SK-N-MC (cell line): Measurements from ENCODE around the gene SOBP.

ENCODE experiments used
- DNase-seq: peaks from one replicate; pipeline ENCODE4 v3.0.0-alpha.2; 2011; ENCODE audit warnings: low read depth, low spot score
- H3K27ac ChIP-seq: fragments of 200-600 bp; sonication (generic); 2 replicates; pipeline ENCODE4 v1.5.1; 2016; ENCODE audit warnings: mixed run types
- H3K36me3 ChIP-seq: fragments of 200-600 bp; sonication (generic); 2 replicates; pipeline ENCODE4 v1.6.1; 2017; ENCODE audit warnings: antibody characterized with exemption, low read length, mixed read lengths; ENCODE audit not compliant: insufficient read depth
- H3K4me3 ChIP-seq: fragments of 200-600 bp; sonication (generic); 2 replicates; pipeline ENCODE4 v1.5.1; 2016
- H3K9ac ChIP-seq: fragments of 200-600 bp; sonication (generic); 2 replicates; pipeline ENCODE4 v1.8.0; 2017; ENCODE audit warnings: mixed run types, mixed read lengths; ENCODE audit not compliant: insufficient read length
- H3K9me3 ChIP-seq: fragments of 200-600 bp; sonication (generic); 2 replicates; pipeline ENCODE4 v1.6.1; 2017; ENCODE audit warnings: low read depth, mild to moderate bottlenecking, antibody characterized with exemption, low read length, moderate library complexity, mixed read lengths
- EZH2 ChIP-seq: fragments of 200-600 bp; sonication (generic); IDR thresholded peaks from one replicate; pipeline ENCODE4 v1.6.1; 2017; ENCODE audit warnings: antibody characterized with exemption
- FOXP2 ChIP-seq: optimal IDR thresholded peaks from 2 replicates; pipeline ENCODE3; 2011; ENCODE audit warnings: mild to moderate bottlenecking, moderate library complexity; ENCODE audit not compliant: insufficient read depth; ENCODE audit errors: extremely low read length, control extremely low read depth
- POLR2AphosphoS5 ChIP-seq: IDR thresholded peaks from 2 replicates; pipeline ENCODE4 v1.6.1; 2012; ENCODE audit warnings: mild to moderate bottlenecking, low read depth, low read length, borderline replicate concordance

The SOBP gene

GRCh38 chr6:107699697-107700325 lies 209.9 kb downstream of the SOBP start:
- no peak for DNase-seq
- H3K9ac ChIP-seq: no peak overlapping the region
- H3K27ac ChIP-seq: no peak overlapping the region
- no peak for TF ChIP-seq FOXP2
- no peak for TF ChIP-seq POLR2AphosphoS5
- no peak for TF ChIP-seq EZH2
- no peaks in the 10 kb centered on the region for H3K9me3 ChIP-seq
- H3K4me3 ChIP-seq: no peak overlapping the region
- no peaks in the 10 kb centered on the region for H3K36me3 ChIP-seq

- no peak for DNase-seq
- Histone ChIP-seq H3K27ac (no peak overlapping the region), H3K9ac (no peak overlapping the region), H3K36me3 (no peaks in the 10 kb centered on the region), H3K4me3 (no peak overlapping the region), H3K9me3 (no peaks in the 10 kb centered on the region)
- no peak for TF ChIP-seq FOXP2
- no peak for TF ChIP-seq EZH2
- no peak for TF ChIP-seq POLR2AphosphoS5
Measured at GRCh38 chr6:107703606-107704005, 213.7 kb downstream of the SOBP start.

- DNase-seq: peak; percentile 44
- H3K36me3 ChIP-seq: no peaks in the 10 kb centered on the region
- H3K9ac ChIP-seq: no peak overlapping the region
- no peak for TF ChIP-seq FOXP2
- no peak for TF ChIP-seq POLR2AphosphoS5
- TF ChIP-seq EZH2: no peak
- H3K27ac ChIP-seq: no peak overlapping the region
- no peaks in the 10 kb centered on the region for H3K9me3 ChIP-seq
- peak overlapping the region; percentile 29; the same call in 1 of the 2 replicates for H3K4me3 ChIP-seq
Measured at GRCh38 chr6:107704347-107705013, 214.6 kb downstream of the SOBP start.

GRCh38 chr6:107706516-107707115 lies 216.7 kb downstream of the SOBP start:
- TF ChIP-seq POLR2AphosphoS5 (no peak), EZH2 (no peak), FOXP2 (no peak)
- H3K4me3 ChIP-seq: no peak overlapping the region
- H3K9ac ChIP-seq: no peak overlapping the region
- DNase-seq: no peak
- H3K9me3 ChIP-seq: no peaks in the 10 kb centered on the region
- H3K27ac ChIP-seq: no peak overlapping the region
- H3K36me3 ChIP-seq: no peaks in the 10 kb centered on the region

GRCh38 chr6:107707346-107708275 lies 217.7 kb downstream of the SOBP start:
- no peak for DNase-seq
- H3K9ac ChIP-seq: no peak overlapping the region
- TF ChIP-seq POLR2AphosphoS5 (no peak), FOXP2 (no peak), EZH2 (no peak)
- H3K9me3 ChIP-seq: no peaks in the 10 kb centered on the region
- no peak overlapping the region for H3K4me3 ChIP-seq
- no peaks in the 10 kb centered on the region for H3K36me3 ChIP-seq
- no peak overlapping the region for H3K27ac ChIP-seq

- no peak overlapping the region for H3K4me3 ChIP-seq
- TF ChIP-seq FOXP2 (no peak), EZH2 (no peak), POLR2AphosphoS5 (no peak)
- DNase-seq: no peak
- H3K27ac ChIP-seq: no peak overlapping the region
- H3K9me3 ChIP-seq: no peaks in the 10 kb centered on the region
- H3K36me3 ChIP-seq: no peaks in the 10 kb centered on the region
- no peak overlapping the region for H3K9ac ChIP-seq
Measured at GRCh38 chr6:107708435-107708834, 218.5 kb downstream of the SOBP start.

GRCh38 chr6:107709341-107709740 lies 219.4 kb downstream of the SOBP start:
- Histone ChIP-seq H3K36me3 (no peaks in the 10 kb centered on the region), H3K9ac (no peak overlapping the region), H3K27ac (no peak overlapping the region), H3K4me3 (no peak overlapping the region), H3K9me3 (no peaks in the 10 kb centered on the region)
- no peak for TF ChIP-seq EZH2
- no peak for TF ChIP-seq FOXP2
- no peak for TF ChIP-seq POLR2AphosphoS5
- DNase-seq: no peak
